ENCODE data around the gene RPS29. TPM values are rescaled to one million over a fixed set of nuclear protein-coding genes. Genes with fewer than 3 reads are reported as not detected.

RPS29 gene
- total and polyA plus RNA-seq, 10 of the 15 experiments (the other 5 are each of a cell fraction or from before 2014, with no cell fraction given) = 2,685 to 10,815 (median 4,359) TPM

GRCh38 chr14:49621114-49621881 is 35.1 kb upstream of the RPS29 start (continued):
- TF ChIP-seq, protein P1, sequence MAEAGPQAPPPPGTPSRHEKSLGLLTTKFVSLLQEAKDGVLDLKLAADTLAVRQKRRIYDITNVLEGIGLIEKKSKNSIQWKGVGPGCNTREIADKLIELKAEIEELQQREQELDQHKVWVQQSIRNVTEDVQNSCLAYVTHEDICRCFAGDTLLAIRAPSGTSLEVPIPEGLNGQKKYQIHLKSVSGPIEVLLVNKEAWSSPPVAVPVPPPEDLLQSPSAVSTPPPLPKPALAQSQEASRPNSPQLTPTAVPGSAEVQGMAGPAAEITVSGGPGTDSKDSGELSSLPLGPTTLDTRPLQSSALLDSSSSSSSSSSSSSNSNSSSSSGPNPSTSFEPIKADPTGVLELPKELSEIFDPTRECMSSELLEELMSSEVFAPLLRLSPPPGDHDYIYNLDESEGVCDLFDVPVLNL (IDR thresholded peaks at IDR 0.05; ENCODE audit: low read depth, low read length) = no peak
- 0 out of 2 replicates have a peak, but pooled peaks have one; percentile 15 for TF ChIP-seq EED (IDR thresholded peaks at IDR 0.05; ENCODE audit: low read depth)
- no peak for TF ChIP-seq KLF5 (IDR thresholded peaks at IDR 0.05; ENCODE audit: partially characterized antibody)
- no peak for TF ChIP-seq MTA3 (IDR thresholded peaks at IDR 0.05; ENCODE audit: borderline replicate concordance, low read length)
- TF ChIP-seq SREBF1 (IDR thresholded peaks at IDR 0.05; ENCODE audit: low read length) = no peak

DNA sequence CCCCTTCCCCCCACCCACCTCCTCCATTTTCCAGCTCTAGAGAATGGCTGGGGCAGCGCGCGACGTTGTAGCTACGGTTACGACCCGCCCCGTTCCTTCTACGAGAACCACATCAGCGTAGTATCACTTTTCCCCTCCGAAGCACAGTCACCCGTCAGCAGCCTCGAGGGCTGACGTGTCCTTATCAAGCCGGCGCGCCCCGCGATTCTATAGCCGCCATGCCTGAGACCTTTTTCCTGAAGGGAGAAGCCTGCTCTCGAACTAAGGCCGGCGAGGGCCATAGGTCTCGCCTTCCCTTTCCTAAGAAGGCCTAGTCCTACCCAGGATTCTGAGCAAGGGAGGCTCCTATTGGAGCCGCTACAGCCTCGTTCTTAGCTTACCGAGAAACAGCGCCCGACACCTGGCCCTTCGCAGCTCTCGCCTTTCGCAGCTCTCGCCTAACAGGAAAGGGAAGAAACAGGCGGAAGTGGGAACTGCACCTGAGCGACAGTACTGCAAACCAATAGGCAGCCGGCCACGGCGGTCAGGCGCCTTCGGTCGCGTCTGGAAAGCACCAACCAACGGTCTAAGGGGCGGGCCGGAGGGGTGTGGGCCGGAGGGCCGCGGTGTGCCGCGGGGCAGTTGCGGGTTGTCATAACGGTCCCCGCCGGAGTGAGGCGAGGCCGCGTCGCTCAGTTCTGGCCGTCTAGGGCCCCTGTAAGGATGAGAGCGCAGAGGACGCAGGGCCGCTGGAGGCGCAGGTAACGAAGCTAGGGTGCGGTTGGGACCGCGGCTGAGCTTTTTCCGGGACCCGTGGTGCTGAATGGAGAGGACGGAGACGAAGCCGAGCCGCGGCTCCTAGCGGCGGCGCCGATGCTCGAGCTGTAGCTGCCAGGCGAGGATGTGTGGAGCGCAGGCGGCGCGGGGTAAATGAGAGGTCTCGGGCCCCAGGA is 34.3 kb upstream of the RPS29 start, which contains the start of the genes MGAT2 and RPL36AL:
Gene MGAT2 (plus strand): TSS at position 618 of the 932 bp plus-strand sequence. CDS start 470 bp downstream, outside the sequence.
Gene RPL36AL (minus strand): TSS at position 445 of the 932 bp plus-strand sequence. CDS start 1,522 bp downstream, outside the sequence.
- H3K4me1 ChIP-seq (ENCODE audit: control insufficient read depth, insufficient read depth, low read length) = no peaks in the 10 kb centered on the region; the same call in 1 of the 2 replicates
- BruUV-seq (replicated peaks) = no TSS peak
- TF ChIP-seq SIN3A (IDR thresholded peaks at IDR 0.05; ENCODE audit: low read depth, low read length) (0 out of 2 replicates have a peak, but pooled peaks have one; percentile 22), POLR2AphosphoS5 (IDR thresholded peaks at IDR 0.05; ENCODE audit: low read length) (peak; percentile 99), TARDBP (IDR thresholded peaks at IDR 0.05; ENCODE audit: borderline replicate concordance) (peak; percentile 68; the same call in 1 of the 2 replicates), LARP7 (IDR thresholded peaks at IDR 0.05) (peak; percentile 69), BHLHE40 (IDR thresholded peaks at IDR 0.05; ENCODE audit: borderline replicate concordance in 1 of 2, low read depth in 2 of 2, low read length in 1 of 2) (peak; percentile 45 to 69; a peak in 3 of 4 replicates), TAF1 (IDR thresholded peaks at IDR 0.05; ENCODE audit: borderline replicate concordance, low read depth, low read length) (peak; percentile 96), STAT3 (IDR thresholded peaks at IDR 0.05; ENCODE audit: low read depth, low read length) (no peak)
- TF ChIP-seq, protein P2, sequence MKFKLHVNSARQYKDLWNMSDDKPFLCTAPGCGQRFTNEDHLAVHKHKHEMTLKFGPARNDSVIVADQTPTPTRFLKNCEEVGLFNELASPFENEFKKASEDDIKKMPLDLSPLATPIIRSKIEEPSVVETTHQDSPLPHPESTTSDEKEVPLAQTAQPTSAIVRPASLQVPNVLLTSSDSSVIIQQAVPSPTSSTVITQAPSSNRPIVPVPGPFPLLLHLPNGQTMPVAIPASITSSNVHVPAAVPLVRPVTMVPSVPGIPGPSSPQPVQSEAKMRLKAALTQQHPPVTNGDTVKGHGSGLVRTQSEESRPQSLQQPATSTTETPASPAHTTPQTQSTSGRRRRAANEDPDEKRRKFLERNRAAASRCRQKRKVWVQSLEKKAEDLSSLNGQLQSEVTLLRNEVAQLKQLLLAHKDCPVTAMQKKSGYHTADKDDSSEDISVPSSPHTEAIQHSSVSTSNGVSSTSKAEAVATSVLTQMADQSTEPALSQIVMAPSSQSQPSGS (IDR thresholded peaks at IDR 0.05; ENCODE audit: low read length) = no peak

More for the DNA sequence above, 34.3 kb upstream of the RPS29 start, which contains the start of the genes MGAT2 and RPL36AL:
- Histone ChIP-seq H3K9me3 (replicated peaks; ENCODE audit: control insufficient read depth, insufficient read depth, low read length) (no peaks in the 10 kb centered on the region), H3K9ac (ENCODE audit: control insufficient read depth, insufficient read depth, low read length) (peak within 1 kb of the TSS; percentile 98), H4K20me1 (ENCODE audit: control insufficient read depth, insufficient read depth) (no peaks in the 10 kb centered on the region), H3K27me3 (replicated peaks in 1 of 2; ENCODE audit: control insufficient read depth in 2 of 2, insufficient read depth in 2 of 2, low read length in 1 of 2) (no peaks in the 10 kb centered on the region), H3K4me2 (ENCODE audit: control insufficient read depth, insufficient read depth) (peak within 1 kb of the TSS; percentile 95), H3K27ac (ENCODE audit: control insufficient read depth, insufficient read depth) (peak within 1 kb of the TSS; percentile 98), H3K4me3 (peak within 1 kb of the TSS; percentile 92), H3K79me2 (ENCODE audit: control insufficient read depth, insufficient read depth, low read length) (peaks cover 82% of the 10 kb centered on the region), H2AFZ (ENCODE audit: control insufficient read depth, low read depth, low read length) (peak within 1 kb of the TSS; percentile 73), H3K36me3 (ENCODE audit: control insufficient read depth in 2 of 2, insufficient read depth in 2 of 2, low read length in 1 of 2) (peaks cover 0 to 6% of the 10 kb centered on the region in 2 experiments; a peak in 3 of 4 replicates)
- CTCF ChIA-PET = interaction anchor here (0.8 to 2.7 kb wide), 15 partner anchors 9 to 242 kb away, joined by 3 to 23 read pairs (median 6); partner anchors contain the start of genes DNAAF2, LRR1, NEMF and RPS29
- SMC1A ChIA-PET (ENCODE audit: uncharacterized antibody, unreplicated experiment) = interaction anchor here (0.7 to 3.2 kb wide), 15 partner anchors 10 to 248 kb away, joined by 3 to 28 read pairs (median 5); partner anchors contain the start of genes LRR1 and RPS29
- peak; percentile 27 for FAIRE-seq
- peak; percentile 92 for ATAC-seq
- RAD21 ChIA-PET (ENCODE audit: unreplicated experiment) = interaction anchor here (0.7 to 5.8 kb wide), 15 partner anchors 9 to 742 kb away, joined by 3 to 82 read pairs (median 5); partner anchors contain the start of genes DNAAF2, KLHDC2, LRR1 and RPS29
- DNase-seq (ENCODE audit: low read depth, low spot score) = peak; percentile 97
- intact Hi-C loops (cut with micrococcal nuclease; ENCODE audit: unreplicated experiment) = loop anchor here (1.0 to 5.0 kb wide), 3 partner anchors 22 to 1047 kb away; partner anchors contain the start of genes LRR1, RPS29 and SAV1
- POLR2A ChIA-PET = interaction anchor here (0.5 to 6.2 kb wide), 29 partner anchors 8 to 1157 kb away, joined by 3 to 122 read pairs (median 6); partner anchors contain the start of genes DNAAF2, KLHDC2, LRR1 and NEMF
- WGBS (ENCODE audit: insufficient coverage, insufficient replicate concordance, low lambda C conversion rate, missing lambda C conversion rate) = under 1% methylated on average over 78 of the region's 85 CpGs
- in situ Hi-C loops (cut with MboI) = loop anchor here (10.0 kb wide), 1 partner anchor 1204 kb away; no protein-coding TSS in a partner anchor

Measured in GM12878 (cell line).